ENCODE results near the gene TTN. TPM values are rescaled to one million over a fixed set of nuclear protein-coding genes. Genes with fewer than 3 reads are reported as not detected.

Gene TTN
- total RNA-seq, 1 experiment from 2014 or later = 0.05 TPM

DNA sequence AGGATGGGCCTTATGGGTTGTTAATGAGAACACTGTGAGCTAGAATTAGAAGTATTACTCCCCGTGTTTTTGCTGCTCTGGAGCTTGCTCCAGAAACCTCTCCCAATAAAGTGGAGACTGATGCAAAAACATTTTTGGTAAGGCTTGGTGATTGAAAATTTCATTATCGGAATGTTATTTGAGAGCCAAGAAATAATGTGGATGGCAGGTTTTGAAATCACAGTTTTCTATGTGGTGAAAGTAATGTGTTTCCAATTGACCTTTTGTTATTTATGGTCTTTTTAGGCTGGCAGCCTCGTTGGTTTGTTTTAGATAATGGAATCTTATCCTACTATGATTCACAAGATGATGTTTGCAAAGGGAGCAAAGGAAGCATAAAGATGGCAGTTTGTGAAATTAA, 321.9 kb downstream of the TTN start:
- CTCF ChIA-PET = no interaction called here
- DNase-seq (ENCODE audit: low read depth, low spot score) = no peak

More for the DNA sequence above, 321.9 kb downstream of the TTN start:
- Histone ChIP-seq H3K9me3 (ENCODE audit: control insufficient read depth in 1 of 2, insufficient read depth in 1 of 2, low read depth in 1 of 2, low read length in 2 of 2) (no peaks in the 10 kb centered on the region), H4K20me1 (ENCODE audit: insufficient read depth) (no peaks in the 10 kb centered on the region; the same call in 1 of the 2 replicates), H3K4me1 (ENCODE audit: control insufficient read depth in 1 of 2, insufficient read depth in 2 of 2, low read length in 2 of 2) (peaks cover 5 to 9% of the 10 kb centered on the region in 2 experiments; a peak in 3 of 4 replicates), H3K9ac (ENCODE audit: low read length) (no peak overlapping the region), H3K79me2 (ENCODE audit: insufficient read depth, low read length) (peaks cover 49% of the 10 kb centered on the region), H3K27me3 (ENCODE audit: insufficient read depth, low read length) (no peaks in the 10 kb centered on the region), H2AFZ (ENCODE audit: low read depth, low read length, poor library complexity, severe bottlenecking) (no peak overlapping the region), H3K27ac (ENCODE audit: low read depth, low read length) (no peak overlapping the region), H3K4me3 (replicated peaks in 1 of 2; ENCODE audit: low read depth in 1 of 2, low read length in 2 of 2) (no peak overlapping the region), H3K4me2 (ENCODE audit: low read length) (no peak overlapping the region), H3K36me3 (ENCODE audit: control insufficient read depth in 1 of 2, insufficient read depth in 2 of 2, low read length in 2 of 2) (peaks cover 0 to 4% of the 10 kb centered on the region in 2 experiments; a peak in 1 of 4 replicates), H3K9me2 (ENCODE audit: insufficient read depth) (no peaks in the 10 kb centered on the region)
- POLR2A ChIA-PET = no interaction called here
- ATAC-seq = no peak
- RAD21 ChIA-PET (ENCODE audit: low non-redundant PET in 1 of 2, low total read pairs in 2 of 2, uncharacterized antibody in 2 of 2, unreplicated experiment in 2 of 2) = no interaction called here
- intact Hi-C loops (cut with micrococcal nuclease) = no loop called here
- no TSS peak for BruUV-seq (replicated peaks)
- TF ChIP-seq JUND (IDR thresholded peaks at IDR 0.05) (no peak), REST (IDR thresholded peaks at IDR 0.05; ENCODE audit: low read depth) (no peak), EZH2phosphoT487 (IDR thresholded peaks at IDR 0.05; ENCODE audit: borderline replicate concordance) (no peak), CEBPB (IDR thresholded peaks at IDR 0.05; ENCODE audit: low read depth) (no peak)
- TF ChIP-seq, protein P1, sequence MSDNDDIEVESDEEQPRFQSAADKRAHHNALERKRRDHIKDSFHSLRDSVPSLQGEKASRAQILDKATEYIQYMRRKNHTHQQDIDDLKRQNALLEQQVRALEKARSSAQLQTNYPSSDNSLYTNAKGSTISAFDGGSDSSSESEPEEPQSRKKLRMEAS (IDR thresholded peaks at IDR 0.05) = no peak

All from HCT116 (cell line).